ENCODE data around the gene TRAK1. TPM values are rescaled to one million over a fixed set of nuclear protein-coding genes. Genes with fewer than 3 reads are reported as not detected.

TRAK1 gene
- total and polyA plus RNA-seq, 2 experiments from 2014 or later, result 28.6 to 74.5 TPM

GRCh38 chr3:42271786-42272185 is 180.6 kb downstream of the TRAK1 start:
- H3K4me1 ChIP-seq (ENCODE audit: low read depth), result no peaks in the 10 kb centered on the region
- H3K27me3 ChIP-seq, result no peaks in the 10 kb centered on the region
- no peaks in the 10 kb centered on the region for H3K9me3 ChIP-seq (ENCODE audit: low read depth)
- no peaks in the 10 kb centered on the region for H3K36me3 ChIP-seq
- H3K4me3 ChIP-seq, result no peak overlapping the region
- no peak overlapping the region for H3K27ac ChIP-seq
- no peak for TF ChIP-seq CTCF (IDR thresholded peaks at IDR 0.05; ENCODE audit: low read depth, low read length)
- DNase-seq (ENCODE audit: low read depth in 1 of 2, low spot score in 1 of 2), result no peak

- TF ChIP-seq CTCF (IDR thresholded peaks at IDR 0.05; ENCODE audit: low read depth, low read length), result no peak
- Histone ChIP-seq H3K9me3 (ENCODE audit: low read depth) (no peaks in the 10 kb centered on the region), H3K27ac (no peak overlapping the region), H3K27me3 (no peaks in the 10 kb centered on the region), H3K4me1 (ENCODE audit: low read depth) (no peaks in the 10 kb centered on the region), H3K4me3 (no peak overlapping the region), H3K36me3 (no peaks in the 10 kb centered on the region)
- no peak for DNase-seq (ENCODE audit: low read depth in 1 of 2, low spot score in 1 of 2)
Measured at GRCh38 chr3:42273361-42273760, 182.2 kb downstream of the TRAK1 start.

GRCh38 chr3:42274266-42274665 is 183.1 kb downstream of the TRAK1 start:
- Histone ChIP-seq H3K4me1 (ENCODE audit: low read depth) (no peaks in the 10 kb centered on the region), H3K27ac (no peak overlapping the region), H3K9me3 (ENCODE audit: low read depth) (no peaks in the 10 kb centered on the region), H3K27me3 (no peaks in the 10 kb centered on the region), H3K36me3 (no peaks in the 10 kb centered on the region), H3K4me3 (no peak overlapping the region)
- no peak for DNase-seq (ENCODE audit: low read depth in 1 of 2, low spot score in 1 of 2)
- no peak for TF ChIP-seq CTCF (IDR thresholded peaks at IDR 0.05; ENCODE audit: low read depth, low read length)

GRCh38 chr3:42275217-42275616 is 184.1 kb downstream of the TRAK1 start:
- TF ChIP-seq CTCF (IDR thresholded peaks at IDR 0.05; ENCODE audit: low read depth, low read length), result no peak
- H3K27me3 ChIP-seq, result no peaks in the 10 kb centered on the region

More at GRCh38 chr3:42275217-42275616, 184.1 kb downstream of the TRAK1 start:
- Histone ChIP-seq H3K27ac (no peak overlapping the region), H3K36me3 (no peaks in the 10 kb centered on the region), H3K9me3 (ENCODE audit: low read depth) (no peaks in the 10 kb centered on the region), H3K4me1 (ENCODE audit: low read depth) (no peaks in the 10 kb centered on the region), H3K4me3 (no peak overlapping the region)
- no peak for DNase-seq (ENCODE audit: low read depth in 1 of 2, low spot score in 1 of 2)

Other genes with a start within 250 kb of the TRAK1 start
- gene ULK4, start 129.3 kb upstream of the TRAK1 start, total RNA-seq, result 1.8 and 6.1 TPM in 2 replicates
- 2.7 and 3.7 TPM in 2 replicates for gene ULK4, start 129.3 kb upstream of the TRAK1 start, polyA plus RNA-seq
- gene CCK, start 174.8 kb downstream of the TRAK1 start, total RNA-seq, result 0.39 TPM in 1 of 2 replicates, not detected in the other
- gene CCK, start 174.8 kb downstream of the TRAK1 start, polyA plus RNA-seq, result 0.65 TPM in 1 of 2 replicates, not detected in the other